Ishikawa (cell line): ENCODE data around the gene TCP1.

Experiments used
- CEBPB ChIP-seq: IDR thresholded peaks from 2 replicates; pipeline ENCODE4 v1.6.1; 2012
- CREB1 ChIP-seq: IDR thresholded peaks from 2 replicates; pipeline ENCODE4 v1.6.1; 2012; ENCODE audit warnings: low read depth
- EGR1 ChIP-seq: IDR thresholded peaks from 2 replicates; pipeline ENCODE4 v1.6.1; 2012
- EP300 ChIP-seq: IDR thresholded peaks from 2 replicates; pipeline ENCODE4 v1.6.1; 2012; ENCODE audit warnings: borderline replicate concordance
- FOXM1 ChIP-seq: IDR thresholded peaks from 2 replicates; pipeline ENCODE4 v1.6.1; 2012; ENCODE audit warnings: low read depth, borderline replicate concordance
- MAX ChIP-seq: IDR thresholded peaks from 2 replicates; pipeline ENCODE4 v1.6.1; 2012
- NFIC ChIP-seq: IDR thresholded peaks from 2 replicates; pipeline ENCODE4 v1.6.1; 2012
- RAD21 ChIP-seq: IDR thresholded peaks from 2 replicates; pipeline ENCODE4 v1.6.1; 2012; ENCODE audit warnings: low read depth
- REST ChIP-seq: IDR thresholded peaks from 2 replicates; pipeline ENCODE4 v1.6.1; 2012; ENCODE audit warnings: low read depth, mild to moderate bottlenecking
- TAF1 ChIP-seq: IDR thresholded peaks from 2 replicates; pipeline ENCODE4 v1.6.1; 2012; ENCODE audit warnings: low read depth, mild to moderate bottlenecking
- TCF12 ChIP-seq: IDR thresholded peaks from 2 replicates; pipeline ENCODE4 v1.6.1; 2012; ENCODE audit warnings: low read depth
- TEAD4 ChIP-seq: IDR thresholded peaks from 2 replicates; pipeline ENCODE4 v1.6.1; 2012
- USF1 ChIP-seq: IDR thresholded peaks from 2 replicates; pipeline ENCODE4 v1.6.1; 2012
- YY1 ChIP-seq: IDR thresholded peaks from 2 replicates; pipeline ENCODE4 v1.6.1; 2012; ENCODE audit warnings: low read depth
- ZBTB7A ChIP-seq: IDR thresholded peaks from 2 replicates; pipeline ENCODE4 v1.6.1; 2012; ENCODE audit warnings: low read depth

The TCP1 gene

GRCh38 chr6:159789377-159790148 lies at the start of gene TCP1:
TSS of gene TCP1 (minus strand) at chr6:159789602. CDS start at chr6:159789468, 134 bp downstream.
- TF ChIP-seq EP300 (0 out of 2 replicates have a peak, but pooled peaks have one; percentile 18), TAF1 (peak; percentile 91), CREB1 (no peak), NFIC (no peak), MAX (peak; percentile 71), TEAD4 (no peak), EGR1 (no peak), FOXM1 (0 out of 2 replicates have a peak, but pooled peaks have one; percentile 14), YY1 (peak; percentile 69), TCF12 (peak; percentile 59; the same call in 1 of the 2 replicates), USF1 (no peak), ZBTB7A (no peak), RAD21 (no peak), CEBPB (no peak)

GRCh38 chr6:159838020-159838744 lies 48.8 kb upstream of the TCP1 start:
- TF ChIP-seq EP300 (no peak), ZBTB7A (no peak), FOXM1 (no peak), TCF12 (no peak), NFIC (no peak), MAX (no peak), TEAD4 (no peak), YY1 (no peak), USF1 (no peak), EGR1 (no peak), REST (no peak), CEBPB (no peak), CREB1 (no peak), TAF1 (no peak), RAD21 (no peak)

- TF ChIP-seq NFIC: no peak
- no peak for TF ChIP-seq ZBTB7A
- TF ChIP-seq TEAD4: no peak
- no peak for TF ChIP-seq TCF12
- TF ChIP-seq RAD21: no peak
- no peak for TF ChIP-seq CEBPB
- no peak for TF ChIP-seq EP300
- no peak for TF ChIP-seq CREB1
- TF ChIP-seq TAF1: no peak
- no peak for TF ChIP-seq REST
- TF ChIP-seq USF1: no peak
- no peak for TF ChIP-seq YY1
- no peak for TF ChIP-seq EGR1
- TF ChIP-seq MAX: no peak
- no peak for TF ChIP-seq FOXM1
Observed at GRCh38 chr6:159837511-159837910, 48.1 kb upstream of the TCP1 start.

GRCh38 chr6:159836718-159837490 lies 47.5 kb upstream of the TCP1 start:
- TF ChIP-seq TEAD4: no peak
- no peak for TF ChIP-seq CREB1
- TF ChIP-seq YY1: no peak
- TF ChIP-seq EGR1: no peak
- no peak for TF ChIP-seq REST
- no peak for TF ChIP-seq TCF12
- TF ChIP-seq MAX: no peak
- TF ChIP-seq TAF1: no peak
- no peak for TF ChIP-seq RAD21
- no peak for TF ChIP-seq NFIC
- TF ChIP-seq CEBPB: no peak
- TF ChIP-seq FOXM1: no peak
- no peak for TF ChIP-seq USF1
- no peak for TF ChIP-seq EP300
- no peak for TF ChIP-seq ZBTB7A
